Gastroesophageal sphincter (tissue), 4 donors: ENCODE results near the gene CELSR2. TPM values are rescaled to one million over a fixed set of nuclear protein-coding genes. Genes with fewer than 3 reads are reported as not detected.

Experiments
- ATAC-seq: fragments of 150-250 bp; one replicate; pipeline ENCODE4 v1.9.1; 2016; ENCODE audit warnings: mild to moderate bottlenecking, moderate library complexity
- H3K27ac ChIP-seq, 4 donors: fragments of 200-600 bp; sonication (generic) in 3 of 4; 1 replicate in 3 of 4; 2 replicates in 1 of 4; pipeline ENCODE4 v1.5.1; 2016 to 2019
- H3K27me3 ChIP-seq: fragments of 200-600 bp; sonication (generic); one replicate; pipeline ENCODE4 v1.5.1; 2019
- H3K36me3 ChIP-seq, 2 donors: fragments of 200-600 bp; sonication (generic); one replicate each; pipeline ENCODE4 v1.5.1; 2019; ENCODE audit warnings: control low read depth in 1 of 2
- H3K4me1 ChIP-seq, 3 donors: fragments of 200-600 bp; sonication (generic); 1 replicate in 2 of 3; 2 replicates in 1 of 3; pipeline ENCODE4 v1.5.1; 2016 to 2019; ENCODE audit warnings: control low read depth in 2 of 3
- H3K4me3 ChIP-seq, 2 donors: fragments of 200-600 bp; sonication (generic); one replicate each; pipeline ENCODE4 v1.5.1; 2019; ENCODE audit warnings: mild to moderate bottlenecking in 1 of 2, moderate library complexity in 1 of 2
- H3K9me3 ChIP-seq, 3 donors: fragments of 200-600 bp; sonication (generic); one replicate each; pipeline ENCODE4 v1.5.1; 2017 to 2019; ENCODE audit warnings: control low read depth in 2 of 3
- CTCF ChIP-seq, 4 experiments: fragments of 200-600 bp in 2 of 4; fragments of 450-650 bp in 2 of 4; sonication (generic) in 1 of 4; IDR thresholded peaks; one replicate each; pipeline ENCODE4 v1.5.1; 2017 to 2019; ENCODE audit warnings: antibody characterized with exemption in 4 of 4, mild to moderate bottlenecking in 2 of 4, moderate library complexity in 2 of 4
- EP300 ChIP-seq: sonication (generic); formaldehyde crosslinking; IDR thresholded peaks from one replicate; pipeline ENCODE4 v1.6.1; 2017; ENCODE audit warnings: antibody characterized with exemption, mild to moderate bottlenecking
- POLR2A ChIP-seq, 2 donors: fragments of 450-650 bp; IDR thresholded peaks; one replicate each; pipeline ENCODE4 v1.6.1; 2017; ENCODE audit warnings: antibody characterized with exemption in 2 of 2, mild to moderate bottlenecking in 2 of 2, moderate library complexity in 1 of 2
- POLR2AphosphoS5 ChIP-seq: sonication (generic); formaldehyde crosslinking; IDR thresholded peaks from one replicate; pipeline ENCODE4 v1.6.1; 2017; ENCODE audit warnings: antibody characterized with exemption
- WGBS, 2 donors: methylation state at CpG; one replicate each; pipeline ENCODE4 v1.1.5; 2018; ENCODE audit warnings: low coverage in 1 of 2; 5-methylcytosine and 5-hydroxymethylcytosine counted together
- total RNA-seq, 4 donors: library from RNA; depleted of rRNA; stranded (reverse); fragments of >200 nt; gene quantifications; one replicate each; pipeline ENCODE4 v1.1.0, GENCODE V29; 2016

Gene CELSR2
- total RNA-seq, 4 donors from 2014 or later: 5.7 to 18.6 (median 9.1) TPM

GRCh38 chr1:109265016-109265415 is 15.7 kb downstream of the CELSR2 start:
- ATAC-seq: no peak
- Histone ChIP-seq H3K4me1 (peaks cover 0 to 18% (median 0%) of the 10 kb centered on the region in 3 donors), H3K36me3 (peaks cover 0 to 81% of the 10 kb centered on the region in 2 donors), H3K27me3 (no peaks in the 10 kb centered on the region), H3K27ac (no peak overlapping the region), H3K4me3 (no peak overlapping the region), H3K9me3 (no peaks in the 10 kb centered on the region)
- TF ChIP-seq CTCF (IDR thresholded peaks at IDR 0.05) (no peak), POLR2AphosphoS5 (no peak), EP300 (no peak), POLR2A (IDR thresholded peaks at IDR 0.05) (no peak)
- WGBS, 2 donors: no CpG with 5 or more reads among the region's 4 CpGs

GRCh38 chr1:109265741-109266330 is 16.5 kb downstream of the CELSR2 start:
- no peak for ATAC-seq
- Histone ChIP-seq H3K9me3 (no peaks in the 10 kb centered on the region), H3K4me3 (no peak overlapping the region), H3K36me3 (peaks cover 0 to 83% of the 10 kb centered on the region in 2 donors), H3K4me1 (peaks cover 0 to 18% (median 0%) of the 10 kb centered on the region in 3 donors), H3K27me3 (no peaks in the 10 kb centered on the region), H3K27ac (no peak overlapping the region)
- WGBS, 2 donors: 88 to 100% methylated on average over 1 to 4 of the region's 13 CpGs
- TF ChIP-seq EP300: no peak
- TF ChIP-seq CTCF (IDR thresholded peaks at IDR 0.05): no peak
- TF ChIP-seq POLR2AphosphoS5: no peak
- no peak for TF ChIP-seq POLR2A (IDR thresholded peaks at IDR 0.05)

GRCh38 chr1:109266965-109267364 is 17.6 kb downstream of the CELSR2 start:
- ATAC-seq: no peak

GRCh38 chr1:109267743-109268300 is 18.5 kb downstream of the CELSR2 start:
- TF ChIP-seq POLR2A (IDR thresholded peaks at IDR 0.05) (no peak), CTCF (IDR thresholded peaks at IDR 0.05) (no peak), EP300 (no peak), POLR2AphosphoS5 (no peak)
- no CpG with 5 or more reads among the region's 17 CpGs for WGBS, 2 donors
- H3K36me3 ChIP-seq: peaks cover 0 to 81% of the 10 kb centered on the region in 2 donors
- H3K27ac ChIP-seq: no peak overlapping the region
- H3K4me3 ChIP-seq: no peak overlapping the region
- no peaks in the 10 kb centered on the region for H3K27me3 ChIP-seq
- H3K4me1 ChIP-seq: peaks cover 0 to 17% (median 0%) of the 10 kb centered on the region in 3 donors
- no peak for ATAC-seq
- H3K9me3 ChIP-seq: no peaks in the 10 kb centered on the region

More at GRCh38 chr1:109266965-109267364, 17.6 kb downstream of the CELSR2 start:
- H3K9me3 ChIP-seq: no peaks in the 10 kb centered on the region
- H3K4me1 ChIP-seq: peaks cover 0 to 18% (median 0%) of the 10 kb centered on the region in 3 donors
- H3K27me3 ChIP-seq: no peaks in the 10 kb centered on the region
- WGBS, 2 donors: 60% methylated on average over 1 of the region's 11 CpGs; no CpG with 5 or more reads in 1 of the 2 donors
- no peak for TF ChIP-seq POLR2AphosphoS5
- TF ChIP-seq EP300: no peak
- no peak for TF ChIP-seq POLR2A (IDR thresholded peaks at IDR 0.05)
- TF ChIP-seq CTCF (IDR thresholded peaks at IDR 0.05): no peak
- no peak overlapping the region for H3K27ac ChIP-seq
- H3K36me3 ChIP-seq: peaks cover 0 to 82% of the 10 kb centered on the region in 2 donors
- H3K4me3 ChIP-seq: no peak overlapping the region
